Measurements from ENCODE around the gene SMIM38. TPM values are rescaled to one million over a fixed set of nuclear protein-coding genes. Genes with fewer than 3 reads are reported as not detected.

Gene SMIM38
- total and polyA plus RNA-seq, 8 donors = 0.33 to 6.2 (median 1.2) TPM

GRCh38 chr11:69192301-69192721, 36.6 kb downstream of the SMIM38 start:
- ATAC-seq (peak in 2 of 4 donors; percentile 56 to 67), DNase-seq (peak in 2 of 6 donors; percentile 27 to 38), FAIRE-seq (no peak)
- no peaks in the 10 kb centered on the region for H3K4me1 ChIP-seq
- WGBS, 2 donors = 48 to 51% methylated on average over 17 of the region's 17 CpGs
- no peaks in the 10 kb centered on the region for H3K27me3 ChIP-seq
- intact Hi-C loops (cut with DNase I) = no loop called here
- no peaks in the 10 kb centered on the region for H3K9me3 ChIP-seq
- no peak overlapping the region for H3K27ac ChIP-seq
- H3K36me3 ChIP-seq = no peaks in the 10 kb centered on the region
- TF ChIP-seq CTCF (IDR thresholded peaks at IDR 0.05) = no peak
- H3K4me3 ChIP-seq = no peak overlapping the region

GRCh38 chr11:69193151-69193550, 37.4 kb downstream of the SMIM38 start:
- no peaks in the 10 kb centered on the region for H3K4me1 ChIP-seq
- DNase-seq (no peak), FAIRE-seq (no peak), ATAC-seq (no peak)
- no peaks in the 10 kb centered on the region for H3K9me3 ChIP-seq
- no peak overlapping the region for H3K4me3 ChIP-seq
- H3K27ac ChIP-seq = no peak overlapping the region
- 89 to 92% methylated on average over 5 of the region's 5 CpGs for WGBS, 2 donors
- intact Hi-C loops (cut with DNase I) = no loop called here
- no peaks in the 10 kb centered on the region for H3K27me3 ChIP-seq
- H3K36me3 ChIP-seq = no peaks in the 10 kb centered on the region
- TF ChIP-seq CTCF (IDR thresholded peaks at IDR 0.05) = no peak

GRCh38 chr11:69193629-69194028, 37.9 kb downstream of the SMIM38 start:
- DNase-seq (no peak), ATAC-seq (no peak), FAIRE-seq (no peak)
- Histone ChIP-seq H3K36me3 (no peaks in the 10 kb centered on the region), H3K27ac (no peak overlapping the region), H3K4me1 (no peaks in the 10 kb centered on the region), H3K27me3 (no peaks in the 10 kb centered on the region), H3K4me3 (no peak overlapping the region), H3K9me3 (no peaks in the 10 kb centered on the region)
- no peak for TF ChIP-seq CTCF (IDR thresholded peaks at IDR 0.05)
- 89 to 94% methylated on average over 2 of the region's 2 CpGs for WGBS, 2 donors
- intact Hi-C loops (cut with DNase I) = no loop called here

- FAIRE-seq (no peak), ATAC-seq (no peak), DNase-seq (no peak)
- intact Hi-C loops (cut with DNase I) = no loop called here
- no peaks in the 10 kb centered on the region for H3K36me3 ChIP-seq
- 73 to 80% methylated on average over 1 of the region's 1 CpG for WGBS, 2 donors
- H3K4me3 ChIP-seq = no peak overlapping the region
- H3K27me3 ChIP-seq = no peaks in the 10 kb centered on the region
- no peak overlapping the region for H3K27ac ChIP-seq
- no peaks in the 10 kb centered on the region for H3K4me1 ChIP-seq
- no peak for TF ChIP-seq CTCF (IDR thresholded peaks at IDR 0.05)
- H3K9me3 ChIP-seq = no peaks in the 10 kb centered on the region
Measured at GRCh38 chr11:69194396-69194795, 38.7 kb downstream of the SMIM38 start.

GRCh38 chr11:69194956-69195355, 39.2 kb downstream of the SMIM38 start:
- DNase-seq = no peak
- no peak for FAIRE-seq
- Histone ChIP-seq H3K4me3 (no peak overlapping the region), H3K27me3 (no peaks in the 10 kb centered on the region), H3K27ac (no peak overlapping the region), H3K9me3 (no peaks in the 10 kb centered on the region), H3K4me1 (no peaks in the 10 kb centered on the region), H3K36me3 (no peaks in the 10 kb centered on the region)
- WGBS, 2 donors = 40 to 45% methylated on average over 4 of the region's 6 CpGs
- TF ChIP-seq CTCF (IDR thresholded peaks at IDR 0.05) = no peak
- no peak for ATAC-seq
- intact Hi-C loops (cut with DNase I) = no loop called here

Data from pancreas (tissue), 10 donors.